GM19463 (cell line): Measurements from ENCODE around the gene GAB4.

Source experiments
- ATAC-seq: cut with Tn5 transposase; IDR thresholded peaks from one replicate; pipeline ENCODE4 v1.9.1; 2021; ENCODE audit warnings: mild to moderate bottlenecking, moderate library complexity; ENCODE audit not compliant: unreplicated experiment

GAB4 gene

DNA sequence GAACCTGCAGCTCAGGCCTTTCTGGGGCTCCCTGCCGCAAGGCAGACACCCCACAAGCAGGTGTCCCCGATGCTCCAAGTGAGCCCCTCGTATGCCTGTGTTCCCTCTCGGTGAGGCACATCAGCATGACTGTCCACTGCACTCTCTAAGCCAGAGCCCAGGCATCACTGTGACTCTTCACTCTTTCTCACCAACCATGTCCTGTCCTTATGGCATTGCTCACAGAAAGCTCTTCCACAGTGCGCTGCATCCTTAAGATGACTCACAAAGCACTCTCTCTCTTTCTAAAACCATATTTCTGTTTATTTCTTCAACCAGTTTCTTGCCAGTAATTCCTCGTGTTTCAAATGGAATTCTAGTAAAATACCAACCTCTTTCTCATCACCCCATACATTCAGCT lies 18.1 kb downstream of the GAB4 start:
- no peak for ATAC-seq

DNA sequence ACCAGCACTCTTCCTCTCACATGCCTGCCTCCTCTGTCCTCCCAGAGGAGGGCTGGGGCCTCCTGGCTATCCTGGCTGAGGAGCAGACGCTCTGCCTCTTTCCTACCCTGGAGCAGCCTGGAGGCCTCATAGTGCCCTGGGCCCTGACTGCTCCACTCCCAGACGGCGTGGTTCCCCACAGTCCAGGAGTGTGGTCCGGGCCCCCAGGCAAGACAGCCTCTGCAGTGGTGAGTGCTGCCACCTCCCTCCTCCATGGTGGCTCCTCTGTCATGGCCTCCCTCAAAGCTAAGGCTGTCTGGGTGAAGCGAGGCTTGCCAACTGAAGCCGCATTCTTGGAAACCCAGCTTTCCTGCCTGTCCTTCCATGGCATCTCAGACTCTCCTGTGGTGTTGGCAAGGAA lies 19.8 kb downstream of the GAB4 start:
- ATAC-seq, result no peak

DNA sequence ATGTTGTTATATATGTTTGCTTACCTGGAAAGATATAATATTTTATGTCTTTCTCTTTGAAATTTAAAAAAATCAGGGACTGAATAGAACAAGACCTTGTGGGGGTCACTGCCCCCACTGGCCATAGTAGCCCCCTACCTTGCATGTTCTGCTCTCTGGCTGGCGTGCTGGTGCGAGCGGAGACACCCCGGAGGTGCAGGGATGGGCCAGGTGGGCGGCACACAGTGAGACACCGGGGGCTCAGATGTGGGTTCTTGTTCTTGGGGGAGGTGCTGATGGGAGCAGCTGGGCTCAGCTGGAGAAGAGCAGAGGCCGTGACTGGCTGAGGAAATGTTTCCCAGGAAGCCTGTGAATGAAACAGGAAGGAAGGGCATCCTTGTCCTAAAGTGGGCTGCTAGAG lies 20.2 kb downstream of the GAB4 start:
- no peak for ATAC-seq

DNA sequence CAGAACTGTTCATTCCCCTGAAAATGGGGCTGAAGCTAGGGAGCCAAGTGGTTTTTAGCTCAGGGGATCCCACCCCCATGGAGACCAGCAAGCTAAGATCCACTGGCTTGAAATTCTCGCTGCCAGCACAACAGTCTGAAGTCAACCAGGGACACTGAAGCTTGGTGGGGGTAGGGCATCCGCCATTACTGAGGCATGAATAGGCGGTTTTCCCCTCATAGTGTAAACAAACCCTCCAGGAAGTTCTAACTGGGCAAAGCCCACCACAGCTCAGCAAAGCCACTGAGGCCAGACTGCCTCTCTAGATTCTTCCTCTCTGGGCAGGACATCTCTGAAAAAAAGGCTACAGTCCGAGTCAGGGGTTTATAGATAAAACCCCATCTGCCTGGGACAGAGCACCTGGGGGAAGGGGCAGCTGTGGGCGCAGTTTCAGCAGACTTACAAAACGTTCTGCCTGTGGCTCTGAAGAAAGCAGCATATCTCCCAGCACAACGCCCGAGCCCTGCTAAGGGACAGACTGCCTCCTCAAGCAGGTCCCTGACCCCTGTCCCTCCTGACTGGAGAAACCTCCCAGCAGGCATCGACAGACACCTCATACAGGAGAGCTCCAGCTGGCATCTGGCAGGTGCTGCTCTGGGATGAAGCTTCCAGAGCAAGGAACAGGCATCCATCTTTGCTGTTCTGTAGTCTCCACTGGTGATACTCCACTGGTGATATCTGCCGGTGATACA lies 32.7 kb downstream of the GAB4 start:
- ATAC-seq, result no peak

DNA sequence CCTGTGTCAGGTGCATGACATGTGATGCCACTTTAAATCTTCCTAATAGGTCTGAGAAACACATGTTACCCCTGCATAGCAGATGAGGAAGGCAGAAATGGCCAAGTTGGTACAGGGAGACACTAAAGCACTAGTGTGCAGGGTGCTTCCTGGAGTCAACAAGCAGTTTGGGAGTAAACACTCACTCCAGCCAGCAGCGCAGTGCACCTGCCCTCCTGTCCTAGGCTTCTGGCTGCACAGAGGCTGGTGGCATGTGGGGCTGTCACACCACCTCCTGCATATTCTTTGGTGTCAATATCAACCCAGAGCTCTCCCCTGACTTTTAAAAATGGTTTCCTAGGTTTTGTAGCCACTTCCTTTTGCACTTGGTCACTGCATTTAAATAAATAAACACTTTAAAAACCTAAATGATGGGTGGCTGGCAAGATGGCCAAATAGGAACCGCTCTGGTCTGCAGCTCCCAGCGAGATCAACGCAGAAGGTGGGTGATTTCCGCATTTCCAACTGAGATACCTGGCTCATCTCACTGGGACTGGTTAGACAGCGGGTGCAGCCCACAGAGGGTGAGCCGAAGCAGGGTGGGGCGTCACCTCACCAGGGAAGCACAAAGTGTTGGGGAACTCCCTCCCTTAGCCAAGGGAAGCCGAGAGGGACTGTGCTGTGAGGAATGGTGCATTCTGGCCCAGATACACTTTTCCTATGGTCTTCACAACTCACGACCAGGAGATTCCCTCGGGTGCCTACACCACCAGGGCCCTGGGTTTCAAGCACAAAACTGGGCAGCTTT lies 33.5 kb downstream of the GAB4 start:
- ATAC-seq, result no peak

DNA sequence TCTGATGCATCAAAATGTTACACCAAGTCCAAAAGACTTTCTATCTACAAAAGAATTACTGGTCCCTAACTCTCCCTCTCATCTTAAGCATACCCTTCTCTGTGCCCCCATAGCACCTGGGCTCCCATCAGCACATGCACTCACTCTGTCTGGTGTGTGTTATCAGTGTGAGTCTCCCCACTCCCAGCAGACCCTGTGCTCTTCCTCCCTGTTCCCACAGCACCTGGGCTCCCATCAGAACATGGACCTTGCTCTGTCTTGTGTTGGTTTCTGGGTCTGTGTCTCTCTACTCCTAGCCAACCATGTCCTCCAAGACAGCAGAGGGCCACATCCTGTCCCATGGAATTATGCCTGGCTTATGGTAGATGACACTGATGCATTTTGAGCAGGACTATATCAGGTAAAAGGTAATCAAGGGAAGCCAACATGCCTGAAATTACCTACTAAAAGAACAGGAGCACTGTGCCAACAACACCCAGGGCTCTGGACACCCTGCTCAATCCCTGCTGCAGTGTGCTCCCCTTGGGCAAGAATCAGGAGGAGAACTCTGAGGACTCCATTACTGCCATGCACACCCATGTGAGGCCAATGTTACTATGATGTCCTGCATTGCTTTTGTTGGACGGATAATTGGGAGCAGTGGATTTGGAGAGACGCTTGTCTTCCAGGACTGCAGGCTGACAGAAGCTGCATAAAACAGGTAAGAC lies 34.3 kb downstream of the GAB4 start:
- no peak for ATAC-seq

DNA sequence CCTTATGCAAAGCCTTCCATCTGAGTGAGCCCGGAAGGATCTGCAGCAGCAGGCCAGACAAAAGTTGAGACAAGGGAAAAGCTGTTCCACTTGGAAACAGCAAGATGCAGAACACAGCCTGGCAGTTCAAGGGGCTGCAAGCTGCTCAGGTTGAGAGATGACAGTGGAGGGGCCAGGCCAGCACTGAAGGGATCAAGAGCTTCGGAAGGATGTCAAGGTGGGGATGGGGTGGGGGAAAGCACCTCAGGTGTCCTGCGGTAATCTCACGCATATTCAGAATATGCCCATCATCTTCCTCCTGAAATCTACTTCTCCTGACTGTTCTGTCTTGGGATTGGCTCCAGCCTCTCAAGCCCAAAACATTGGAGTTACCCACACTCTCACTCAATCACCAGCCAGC lies 35.7 kb downstream of the GAB4 start:
- no peak for ATAC-seq

DNA sequence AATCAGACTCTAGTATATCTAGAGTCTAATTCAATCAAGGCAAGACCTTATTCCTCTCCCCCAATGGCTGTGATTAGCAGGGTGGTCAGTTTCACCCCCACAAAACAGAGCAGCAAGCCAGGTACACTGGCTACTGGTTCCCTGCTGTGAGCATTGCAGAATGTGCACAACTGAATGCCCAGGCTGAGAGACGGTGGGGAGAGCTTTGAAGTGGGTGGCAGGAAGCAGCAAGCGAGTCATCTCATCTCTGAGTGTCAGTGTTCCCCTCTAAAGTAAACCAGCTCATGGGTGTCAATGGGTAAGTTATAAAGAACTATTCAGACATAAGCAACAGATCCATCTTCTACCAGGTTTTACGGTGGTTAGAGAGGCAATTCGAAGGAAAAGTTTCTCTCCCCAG lies 37.6 kb downstream of the GAB4 start:
- no peak for ATAC-seq

DNA sequence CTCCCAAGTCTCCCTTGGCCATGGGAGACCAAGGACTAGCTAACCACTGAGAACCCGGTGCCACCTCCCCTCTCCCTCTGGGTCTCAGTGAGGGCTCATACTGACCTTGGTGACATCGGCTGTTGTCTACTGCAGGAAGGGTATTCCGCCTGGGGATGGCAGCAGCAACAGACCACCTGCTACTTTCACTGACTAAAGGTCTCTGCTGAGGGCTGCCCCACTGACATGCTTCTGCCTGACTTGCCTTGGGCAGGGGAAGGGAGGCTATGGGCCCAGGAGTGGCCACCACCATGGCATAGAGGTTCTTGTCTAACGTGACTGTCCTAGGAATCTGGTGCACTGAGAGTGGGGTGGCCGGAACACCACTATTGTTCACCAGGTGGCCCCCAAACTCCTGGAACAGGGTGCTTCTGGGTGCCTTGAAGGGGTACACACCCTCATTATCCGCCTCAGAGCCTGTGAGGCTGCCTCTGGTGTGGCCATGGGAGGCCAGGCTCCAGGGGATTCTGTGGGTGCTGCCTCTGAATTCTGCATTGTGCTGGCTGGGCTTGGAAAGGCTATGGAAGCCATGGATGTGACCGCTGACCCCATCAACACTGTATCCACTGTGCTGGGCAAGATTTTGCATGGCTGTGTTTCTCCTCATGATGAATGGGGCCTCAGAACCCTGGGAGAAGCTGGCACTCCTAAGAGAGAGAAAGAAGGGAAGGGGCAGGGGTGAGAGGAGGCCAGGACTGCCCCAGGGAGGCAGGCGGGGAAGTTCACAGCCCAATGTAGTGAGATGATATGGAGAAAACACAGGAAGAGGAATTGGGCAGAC lies 38.3 kb downstream of the GAB4 start:
- ATAC-seq, result no peak

DNA sequence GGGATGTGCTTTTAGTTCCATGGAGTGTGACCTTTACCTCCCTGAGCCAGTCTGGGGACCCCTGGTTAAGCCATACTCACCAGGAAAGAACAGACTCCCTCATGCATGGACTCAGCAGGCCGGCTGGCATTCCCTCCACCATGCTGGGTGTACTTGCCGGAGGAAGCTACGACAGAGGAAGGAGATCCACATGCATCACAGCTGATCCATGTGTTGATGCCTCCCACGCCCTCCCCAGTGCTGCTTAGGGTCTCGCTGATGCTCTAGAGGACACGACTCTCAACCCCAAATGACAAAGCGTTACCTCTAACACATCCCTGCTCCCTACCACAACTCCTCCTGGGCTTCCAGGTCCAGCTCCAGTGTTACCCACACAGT lies 39.8 kb downstream of the GAB4 start:
- no peak for ATAC-seq

DNA sequence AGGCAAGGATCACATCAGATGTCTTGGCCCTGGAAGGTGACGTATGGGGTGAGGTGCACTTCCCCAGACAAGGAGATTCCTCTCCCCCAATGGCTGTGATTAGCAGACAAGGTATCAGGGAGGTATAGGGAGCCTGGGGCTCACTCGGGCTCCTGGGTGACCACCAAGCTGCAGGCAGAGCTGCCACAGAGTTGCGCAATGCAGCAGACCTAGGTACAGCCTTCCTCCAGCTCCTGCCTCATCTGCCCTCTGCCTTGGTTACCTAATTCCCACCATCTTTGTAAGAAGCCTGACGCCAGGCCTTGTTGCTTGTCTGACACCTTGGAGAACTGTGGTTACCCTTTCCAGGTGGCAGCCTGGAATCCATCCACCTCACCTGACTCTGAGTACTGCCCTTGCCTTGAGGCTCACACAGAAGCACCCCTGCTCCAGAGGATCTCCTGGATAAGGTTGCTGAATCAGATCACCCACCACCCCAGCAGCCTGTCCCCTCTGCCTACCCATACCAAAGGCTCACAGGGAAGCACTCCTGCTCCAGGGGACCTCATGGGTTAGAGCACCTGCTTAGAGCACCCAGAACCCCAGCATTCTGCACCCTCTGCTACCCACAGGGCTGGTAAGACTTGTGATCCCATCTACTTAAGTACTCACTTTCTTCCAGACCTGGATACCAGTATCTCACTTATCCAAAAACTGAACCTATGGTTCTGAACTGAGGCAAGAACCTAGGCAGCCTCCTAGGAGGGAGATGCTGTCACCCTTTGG lies 40.4 kb downstream of the GAB4 start:
- ATAC-seq, result no peak

DNA sequence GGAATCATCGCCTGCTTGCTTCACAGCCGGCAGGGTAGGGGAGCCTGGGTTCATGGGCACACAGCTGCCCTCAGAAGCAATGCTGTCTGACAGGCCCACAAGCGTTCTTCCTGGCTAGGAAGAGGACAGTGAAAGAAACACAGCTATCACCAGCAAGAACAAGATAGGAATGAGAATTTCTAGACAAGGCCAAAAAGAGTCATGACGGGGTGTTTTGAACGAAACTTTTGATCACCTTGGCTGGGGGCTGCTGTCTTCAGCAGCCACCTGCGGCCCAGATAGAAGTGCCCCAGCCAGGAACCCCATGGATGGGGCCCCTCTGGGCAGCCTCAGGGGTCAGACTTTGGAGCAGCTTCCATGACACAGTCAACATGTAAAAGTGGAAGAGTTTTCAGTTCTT lies 41.8 kb downstream of the GAB4 start:
- ATAC-seq, result no peak

DNA sequence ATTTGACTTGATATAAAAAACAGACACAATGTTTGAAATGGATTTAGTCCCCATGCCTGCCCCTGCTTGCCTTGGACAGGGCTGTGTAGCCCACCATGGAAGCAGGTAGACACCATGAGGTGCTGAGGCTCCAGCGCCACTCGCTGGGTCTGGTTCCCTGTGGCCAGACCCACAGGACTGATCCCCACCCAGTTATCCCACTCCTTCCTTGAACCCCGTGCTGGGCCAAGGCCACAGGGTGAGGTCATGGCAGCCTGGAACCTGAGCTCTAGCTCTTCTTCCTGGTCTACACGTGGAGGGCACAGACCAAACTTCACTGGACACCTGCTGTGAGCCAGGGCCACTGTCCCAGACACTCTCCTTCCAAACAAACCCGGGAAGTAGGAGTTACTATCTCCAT lies 42.5 kb downstream of the GAB4 start:
- ATAC-seq, result no peak

DNA sequence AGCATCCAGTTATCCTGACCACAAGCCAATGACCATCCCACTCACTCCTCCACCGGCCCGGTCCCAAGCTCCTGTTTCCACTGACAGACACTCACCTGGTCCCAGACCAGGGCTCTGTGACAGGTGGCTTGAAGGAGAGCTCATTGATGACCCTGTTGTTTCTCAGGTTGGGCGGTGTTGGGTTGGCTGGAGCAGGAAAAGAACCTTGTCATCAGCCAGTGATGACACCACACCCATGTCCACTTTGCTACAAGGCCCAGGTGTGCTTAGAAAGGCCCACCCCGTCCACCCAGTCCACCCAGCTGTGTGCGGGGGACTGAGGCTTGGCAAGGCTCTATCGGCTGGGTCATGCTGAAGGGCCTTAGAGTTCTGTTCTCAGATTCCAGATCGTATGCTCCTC lies 42.9 kb downstream of the GAB4 start:
- no peak for ATAC-seq

DNA sequence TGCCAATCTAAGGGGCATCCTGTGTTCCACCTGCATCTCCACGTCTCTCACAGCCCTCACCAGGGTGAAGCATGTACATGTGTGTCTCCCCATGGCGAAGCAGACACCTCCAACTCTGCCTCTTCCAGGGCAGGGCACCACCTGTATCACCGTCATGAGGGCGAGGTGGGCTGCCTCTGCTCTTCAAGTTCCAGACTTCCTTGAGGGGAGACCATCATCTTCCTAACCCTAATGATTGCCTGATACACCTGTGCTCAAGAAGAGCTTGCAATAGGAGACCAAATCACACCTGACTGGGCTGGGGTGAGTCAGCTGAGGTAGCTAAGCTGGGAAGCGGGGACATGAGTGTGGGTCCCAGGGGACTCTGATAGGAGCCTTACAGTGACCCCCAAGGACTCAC lies 43.7 kb downstream of the GAB4 start:
- no peak for ATAC-seq

DNA sequence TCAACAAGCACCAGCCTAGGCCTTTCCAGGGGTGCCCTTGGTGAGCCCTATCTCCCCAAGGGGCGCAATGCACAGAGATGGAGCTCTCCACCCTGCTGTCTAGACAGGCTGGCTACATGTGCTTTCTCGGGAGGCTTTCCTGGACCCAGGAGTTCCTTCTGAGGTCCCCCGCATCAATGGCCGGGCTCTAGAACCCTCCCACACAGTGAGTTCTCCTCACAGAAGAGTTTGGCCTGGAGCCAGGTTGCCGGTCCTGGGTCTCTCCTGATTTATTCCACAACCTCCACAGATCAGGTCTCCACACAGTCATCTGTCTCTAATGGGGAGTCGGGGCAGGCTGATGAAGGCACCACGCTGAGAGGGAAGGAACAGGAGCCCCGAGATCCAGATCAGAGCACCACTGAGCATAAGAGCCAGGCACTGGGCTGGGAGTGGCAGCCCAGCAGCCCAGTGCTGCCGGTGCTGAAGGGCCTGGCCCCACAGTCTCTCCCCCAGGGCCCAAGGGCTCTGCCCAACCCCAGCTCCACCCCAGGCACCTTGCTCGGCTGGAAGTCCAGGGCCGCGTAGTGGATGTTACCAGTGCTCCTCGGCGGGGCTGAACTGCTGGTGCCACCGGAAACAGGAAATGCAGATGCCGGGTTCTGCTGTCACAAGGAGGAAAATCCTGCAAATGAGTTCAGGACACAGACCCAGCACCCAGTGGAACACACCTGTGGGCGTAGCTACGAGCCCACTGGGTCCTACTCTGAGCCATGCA lies 44.7 kb downstream of the GAB4 start:
- ATAC-seq, result no peak

DNA sequence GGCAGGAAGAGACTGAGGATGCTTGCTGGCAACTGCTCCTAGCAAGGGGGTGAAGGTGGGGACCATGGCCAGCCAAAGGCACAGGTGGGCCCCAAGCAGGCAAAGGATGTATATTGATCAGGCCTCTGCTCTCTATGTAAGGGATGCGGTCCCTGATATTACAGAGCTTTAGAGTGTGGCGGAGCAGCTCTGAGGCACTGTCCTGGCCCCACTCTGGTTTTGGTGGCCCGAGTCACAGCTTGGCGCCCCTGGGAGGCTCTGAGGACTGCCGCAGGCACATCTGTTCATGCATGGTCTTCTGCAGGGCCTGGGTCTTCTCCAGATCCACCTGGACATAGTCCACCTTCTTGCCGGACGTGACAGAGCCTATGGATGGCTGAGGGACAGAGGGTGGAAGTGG lies 45.5 kb downstream of the GAB4 start:
- no peak for ATAC-seq

DNA sequence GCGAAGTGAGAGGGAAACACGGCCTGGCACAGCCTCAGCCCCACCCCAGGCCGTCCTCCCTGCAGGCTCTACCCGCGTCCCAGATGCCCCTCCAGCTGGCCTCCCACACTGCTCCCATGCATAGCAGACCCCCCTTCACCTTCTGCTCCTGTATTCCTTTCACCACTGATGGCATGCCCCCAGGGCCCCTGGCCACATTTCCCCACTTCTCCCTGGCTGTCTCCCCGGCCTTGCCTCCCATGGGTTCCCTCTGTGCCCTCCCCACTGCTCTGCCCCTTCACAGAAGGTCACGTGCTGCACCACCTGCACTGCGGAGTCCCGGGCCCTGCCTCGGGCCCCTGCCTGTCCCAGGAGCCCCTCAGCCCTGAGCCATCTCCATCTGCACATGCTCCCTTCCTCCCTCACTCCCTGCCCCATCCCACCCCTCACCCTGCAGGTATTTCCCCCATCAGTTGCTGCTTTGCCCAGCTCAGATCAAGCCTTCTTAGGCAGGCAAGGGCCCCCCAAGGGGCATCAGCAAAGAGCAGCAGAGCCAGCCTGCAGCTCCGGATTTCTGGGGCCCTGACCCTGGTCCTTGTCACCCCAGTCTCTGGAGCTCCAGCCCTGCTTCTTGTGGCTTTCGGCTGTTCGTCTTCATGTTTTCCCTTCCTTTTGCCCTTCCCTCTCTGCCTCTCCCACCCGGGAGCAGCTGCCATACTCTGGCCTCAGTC lies 46.4 kb downstream of the GAB4 start:
- ATAC-seq, result no peak

DNA sequence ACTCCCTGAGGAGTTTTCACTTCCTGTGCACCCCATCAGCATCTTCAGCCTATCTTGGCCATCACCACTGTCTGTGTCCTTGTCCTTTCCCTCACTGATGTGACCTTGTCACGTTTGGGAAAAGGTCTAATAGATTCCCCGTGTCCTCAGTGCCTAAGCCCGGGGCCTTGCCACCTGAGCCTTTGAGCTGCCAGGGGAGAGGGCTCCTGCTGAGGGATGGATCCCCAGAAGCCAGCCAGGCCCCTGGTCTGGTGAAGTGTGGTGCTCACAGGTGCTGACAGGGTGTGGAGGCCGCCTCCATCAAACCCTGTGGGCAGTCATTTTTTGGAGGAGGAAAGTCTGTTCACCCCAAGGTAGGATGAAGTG lies 47.2 kb downstream of the GAB4 start:
- ATAC-seq, result no peak
